ENCODE data around the gene POU2F2.
A peak's percentile ranks its signal among the peaks of the same experiment; 100 is the strongest.

POU2F2 gene

GRCh38 chr19:42078538-42079275 lies 53.5 kb downstream of the POU2F2 start:
- DNase-seq: no peak

GRCh38 chr19:42078058-42078457 lies 54.2 kb downstream of the POU2F2 start:
- DNase-seq: no peak

GRCh38 chr19:42076380-42076944 lies 55.8 kb downstream of the POU2F2 start:
- peak; percentile 60 for DNase-seq

- DNase-seq: peak; percentile 98
Measured at GRCh38 chr19:42075616-42076379, 56.4 kb downstream of the POU2F2 start, which contains the start of gene ZNF574. ZNF574 (plus strand) TSS chr19:42076166; CDS start chr19:42078607, 2,441 bp downstream.

- DNase-seq: no peak
Measured at GRCh38 chr19:42075364-42075615, 57.0 kb downstream of the POU2F2 start.

- no peak for DNase-seq
Measured at GRCh38 chr19:42074513-42075363, 57.5 kb downstream of the POU2F2 start.

GRCh38 chr19:42071247-42071646 lies 61.0 kb downstream of the POU2F2 start:
- no peak for DNase-seq

- DNase-seq: no peak
Measured at GRCh38 chr19:42069619-42070351, 62.5 kb downstream of the POU2F2 start, which contains the start of gene GRIK5. GRIK5 (minus strand) TSS chr19:42070206; CDS start chr19:42065770, 4,436 bp downstream.

- DNase-seq: no peak
Measured at GRCh38 chr19:42068756-42069571, 63.3 kb downstream of the POU2F2 start.

- no peak for DNase-seq
Measured at GRCh38 chr19:42068361-42068755, 63.9 kb downstream of the POU2F2 start.

GRCh38 chr19:42067315-42067888 lies 64.8 kb downstream of the POU2F2 start:
- DNase-seq: no peak

GRCh38 chr19:42066075-42066754 lies 66.0 kb downstream of the POU2F2 start:
- no peak for DNase-seq

GRCh38 chr19:42065511-42065910 lies 66.7 kb downstream of the POU2F2 start:
- DNase-seq: no peak

GRCh38 chr19:42065051-42065450 lies 67.2 kb downstream of the POU2F2 start:
- DNase-seq: no peak

- DNase-seq: no peak
Measured at GRCh38 chr19:42064432-42064831, 67.8 kb downstream of the POU2F2 start.

GRCh38 chr19:42062381-42062780 lies 69.9 kb downstream of the POU2F2 start:
- DNase-seq: no peak

GRCh38 chr19:42060117-42060516 lies 72.1 kb downstream of the POU2F2 start:
- no peak for DNase-seq

- DNase-seq: no peak
Measured at GRCh38 chr19:42059196-42059595, 73.0 kb downstream of the POU2F2 start.

GRCh38 chr19:42057846-42058245 lies 74.4 kb downstream of the POU2F2 start:
- DNase-seq: no peak

- no peak for DNase-seq
Measured at GRCh38 chr19:42054205-42054604, 78.0 kb downstream of the POU2F2 start.
